Measurements from ENCODE around the gene ZMIZ1. TPM values are rescaled to one million over a fixed set of nuclear protein-coding genes. Genes with fewer than 3 reads are reported as not detected.

The ZMIZ1 gene
- total RNA-seq, 1 experiment from 2014 or later = 34.2 TPM

GRCh38 chr10:79241629-79241989, 172.8 kb downstream of the ZMIZ1 start:
- H3K4me1 ChIP-seq (ENCODE audit: control insufficient read depth, insufficient read depth, low read length) = peaks cover 4% of the 10 kb centered on the region
- no peaks in the 10 kb centered on the region for H3K27me3 ChIP-seq (ENCODE audit: control insufficient read depth, insufficient read depth, low read length)
- H3K4me3 ChIP-seq (ENCODE audit: low read depth in 2 of 2, low read length in 2 of 2) = no peak overlapping the region
- H3K27ac ChIP-seq (ENCODE audit: low read length) = no peak overlapping the region
- H3K9me3 ChIP-seq (ENCODE audit: control insufficient read depth, insufficient read depth, low read depth, low read length) = no peaks in the 10 kb centered on the region
- ChIA-PET POLR2A (no interaction called here), CTCF (no interaction called here)
- intact Hi-C loops (cut with micrococcal nuclease; ENCODE audit: unreplicated experiment) (no loop called here), in situ Hi-C loops (cut with HindIII; ENCODE audit: low pct_unique_long_range_greater_than_20kb, low sequenced_read_pairs) (no loop called here)
- ATAC-seq = no peak
- no TSS peak for BruUV-seq (replicated peaks)
- no peak for DNase-seq (ENCODE audit: low read depth, low spot score)
- TF ChIP-seq CTCF (IDR thresholded peaks at IDR 0.05) = no peak
- TF ChIP-seq POLR2AphosphoS5 (IDR thresholded peaks at IDR 0.05; ENCODE audit: low read depth, low read length) = no peak
- no peak for TF ChIP-seq TCF7L2 (IDR thresholded peaks at IDR 0.05; ENCODE audit: low read depth, low read length)
- no peak for TF ChIP-seq REST (IDR thresholded peaks at IDR 0.05; ENCODE audit: insufficient read depth in 1 of 2, low read depth in 2 of 2, low read length in 1 of 2)
- no peak for TF ChIP-seq SIN3A (IDR thresholded peaks at IDR 0.05; ENCODE audit: borderline replicate concordance, insufficient read depth, low read depth, low read length)
- no peaks in the 10 kb centered on the region for H3K36me3 ChIP-seq (ENCODE audit: control insufficient read depth, insufficient read depth, low read length)

- ATAC-seq (no peak), DNase-seq (ENCODE audit: low read depth, low spot score) (no peak)
- in situ Hi-C loops (cut with HindIII; ENCODE audit: low pct_unique_long_range_greater_than_20kb, low sequenced_read_pairs) (no loop called here), intact Hi-C loops (cut with micrococcal nuclease; ENCODE audit: unreplicated experiment) (no loop called here)
- H3K9me3 ChIP-seq (ENCODE audit: control insufficient read depth, insufficient read depth, low read depth, low read length) = no peaks in the 10 kb centered on the region
- H3K4me3 ChIP-seq (ENCODE audit: low read depth in 2 of 2, low read length in 2 of 2) = no peak overlapping the region; a peak in 1 of 4 replicates
- H3K4me1 ChIP-seq (ENCODE audit: control insufficient read depth, insufficient read depth, low read length) = peaks cover 4% of the 10 kb centered on the region
- TF ChIP-seq CTCF (IDR thresholded peaks at IDR 0.05) = no peak
- TF ChIP-seq TCF7L2 (IDR thresholded peaks at IDR 0.05; ENCODE audit: low read depth, low read length) = no peak
- TF ChIP-seq REST (IDR thresholded peaks at IDR 0.05; ENCODE audit: insufficient read depth in 1 of 2, low read depth in 2 of 2, low read length in 1 of 2) = no peak
- TF ChIP-seq SIN3A (IDR thresholded peaks at IDR 0.05; ENCODE audit: borderline replicate concordance, insufficient read depth, low read depth, low read length) = no peak
- no peak for TF ChIP-seq POLR2AphosphoS5 (IDR thresholded peaks at IDR 0.05; ENCODE audit: low read depth, low read length)
- H3K27me3 ChIP-seq (ENCODE audit: control insufficient read depth, insufficient read depth, low read length) = no peaks in the 10 kb centered on the region
- ChIA-PET POLR2A (no interaction called here), CTCF (no interaction called here)
- BruUV-seq (replicated peaks) = no TSS peak
- no peak overlapping the region for H3K27ac ChIP-seq (ENCODE audit: low read length)
- no peaks in the 10 kb centered on the region for H3K36me3 ChIP-seq (ENCODE audit: control insufficient read depth, insufficient read depth, low read length)
Observed at GRCh38 chr10:79241990-79242619, 173.3 kb downstream of the ZMIZ1 start.
